Endometrium (tissue), 2 donors: ENCODE results near the gene ANAPC16.
"Not testable (repeated sequence)": the region's sequence is repeated elsewhere in the genome, so short reads cannot be mapped to it uniquely, and the experiment has no call there.

Experiments used
- FAIRE-seq: peaks from 2 replicates; lab custom pipeline; 2012; peaks lifted over from hg19 to GRCh38; lab: Jason Lieb, UNC
- donor health status: control.
- donor health status: control.

Gene ANAPC16

GRCh38 chr10:72278668-72279393 is 63.0 kb downstream of the ANAPC16 start:
- FAIRE-seq: no peak

GRCh38 chr10:72279587-72279986 is 63.8 kb downstream of the ANAPC16 start:
- not testable (repeated sequence) for FAIRE-seq

DNA sequence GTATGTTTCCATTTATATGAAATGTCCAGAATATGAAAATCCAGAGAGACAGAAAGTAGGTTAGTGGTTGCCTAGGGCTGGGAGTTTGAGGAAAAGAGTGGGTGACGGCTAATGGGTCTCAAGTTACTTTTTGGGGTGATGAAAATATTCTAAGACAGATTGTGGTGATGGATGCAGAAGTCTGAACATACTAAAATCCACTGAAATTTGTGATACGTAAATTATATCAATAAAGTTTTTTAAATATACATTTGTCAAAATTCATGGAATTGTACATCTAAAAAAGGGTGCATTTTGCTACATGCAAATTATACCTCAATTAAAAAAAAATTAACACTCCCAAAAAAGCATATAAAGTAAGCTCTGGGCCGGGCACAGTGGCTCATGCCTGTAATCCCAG is 67.3 kb downstream of the ANAPC16 start:
- no peak for FAIRE-seq
